T-cell (primary cell): ENCODE data around the gene PDE4B. TPM values are rescaled to one million over a fixed set of nuclear protein-coding genes. Genes with fewer than 3 reads are reported as not detected.

ENCODE experiments used
- ATAC-seq, 4 experiments: fragments of 200-7000 bp in 3 of 4; fragments of 150-1000 bp in 1 of 4; cut with Tn5 transposase; replicated peaks in 1 of 4; 1 replicate in 3 of 4; 2 replicates in 1 of 4; pipeline ENCODE4 v1.10.0; 2021; ENCODE audit warnings: moderate library complexity in 3 of 4, mild to moderate bottlenecking in 2 of 4, moderate number of reproducible peaks in 1 of 4
- CTCF ChIA-PET, 2 donors: fragments of 300-600 bp; sonication (Branson Sonifier 250); formaldehyde crosslinking; loops; one replicate each; lab custom pipeline; 2022; ENCODE audit warnings: antibody characterized with exemption in 2 of 2; lab: Charles Lee
- POLR2A ChIA-PET, 2 donors: fragments of 300-600 bp; sonication (Branson Sonifier 250); formaldehyde crosslinking; loops; one replicate each; lab custom pipeline; 2022; ENCODE audit warnings: antibody characterized with exemption in 2 of 2; lab: Charles Lee
- DNase-seq, 35 experiments: peaks; one replicate each; pipeline versions ENCODE4 v3.0.0 to v3.0.0-alpha.2; 2013 to 2023
- H3K27ac ChIP-seq: one replicate; pipeline ENCODE4 v1.5.1; 2013; ENCODE audit warnings: low read length
- H3K27me3 ChIP-seq, 2 experiments: replicated peaks in 1 of 2; 1 replicate in 1 of 2; 2 replicates in 1 of 2; pipeline versions ENCODE4 v1.6.1 to v1.7.0; 2013; ENCODE audit warnings: low read length in 1 of 2, mixed read lengths in 1 of 2; ENCODE audit not compliant: control insufficient read depth in 2 of 2, insufficient read depth in 2 of 2; ENCODE audit errors: extremely low read depth in 1 of 2
- H3K36me3 ChIP-seq, 2 donors: 1 replicate in 1 of 2; 2 replicates in 1 of 2; pipeline versions ENCODE4 v1.6.1 to v1.7.0; 2013; ENCODE audit warnings: low read length in 1 of 2; ENCODE audit not compliant: control insufficient read depth in 2 of 2, insufficient read depth in 1 of 2; ENCODE audit errors: extremely low read depth in 1 of 2
- H3K4me1 ChIP-seq, 2 experiments: 1 replicate in 1 of 2; 2 replicates in 1 of 2; pipeline versions ENCODE4 v1.6.1 to v1.7.0; 2013; ENCODE audit warnings: low read length in 2 of 2, mixed read lengths in 1 of 2; ENCODE audit not compliant: insufficient read depth in 2 of 2, control insufficient read depth in 1 of 2; ENCODE audit errors: extremely low read depth in 1 of 2
- H3K4me3 ChIP-seq, 2 donors: 1 replicate in 1 of 2; 2 replicates in 1 of 2; pipeline versions ENCODE4 v1.5.1 to v1.7.0; 2013; ENCODE audit warnings: mild to moderate bottlenecking in 2 of 2, low read length in 1 of 2, moderate library complexity in 1 of 2; ENCODE audit not compliant: control insufficient read depth in 1 of 2; ENCODE audit errors: extremely low read depth in 1 of 2
- H3K9me3 ChIP-seq: 2 replicates; pipeline ENCODE4 v1.7.0; 2013
- H3K27ac Mint-ChIP-seq, 2 donors: one replicate each; pipeline ENCODE4 v1.8.0; 2020 to 2021; ENCODE audit warnings: mild to moderate bottlenecking in 2 of 2, mixed read lengths in 2 of 2
- H3K27me3 Mint-ChIP-seq, 2 donors: one replicate each; pipeline ENCODE4 v1.8.0; 2021 to 2022; ENCODE audit warnings: mixed read lengths in 2 of 2
- H3K36me3 Mint-ChIP-seq: one replicate; pipeline ENCODE4 v1.8.0; 2021; ENCODE audit warnings: mixed read lengths
- H3K4me1 Mint-ChIP-seq, 3 donors: one replicate each; pipeline ENCODE4 v1.8.0; 2020 to 2022; ENCODE audit warnings: mixed read lengths in 3 of 3, mild to moderate bottlenecking in 1 of 3
- H3K4me3 Mint-ChIP-seq, 3 donors: one replicate each; pipeline ENCODE4 v1.8.0; 2020 to 2022; ENCODE audit warnings: mild to moderate bottlenecking in 3 of 3, mixed read lengths in 3 of 3, moderate library complexity in 3 of 3
- H3K9me3 Mint-ChIP-seq, 3 donors: one replicate each; pipeline ENCODE4 v1.8.0; 2020 to 2022; ENCODE audit warnings: mixed read lengths in 3 of 3
- WGBS: methylation state at CpG from one replicate; pipeline ENCODE4 v1.1.5; 2013; ENCODE audit warnings: missing lambda C conversion rate; ENCODE audit not compliant: insufficient coverage; 5-methylcytosine and 5-hydroxymethylcytosine counted together
- total RNA-seq, 35 experiments: library from RNA in 6 of 35; stranded (reverse) in 6 of 35; fragments of 120-200 nt in 1 of 35; gene quantifications; one replicate each; pipeline versions ENCODE4 v1.2.1 to v1.2.4 and lab custom pipeline; 2013 to 2026

Gene PDE4B
- total RNA-seq, 5 donors from 2014 or later (not counting 1 experiment from before 2014, with no cell fraction given): 46.3 to 103 (median 54.1) TPM

DNA sequence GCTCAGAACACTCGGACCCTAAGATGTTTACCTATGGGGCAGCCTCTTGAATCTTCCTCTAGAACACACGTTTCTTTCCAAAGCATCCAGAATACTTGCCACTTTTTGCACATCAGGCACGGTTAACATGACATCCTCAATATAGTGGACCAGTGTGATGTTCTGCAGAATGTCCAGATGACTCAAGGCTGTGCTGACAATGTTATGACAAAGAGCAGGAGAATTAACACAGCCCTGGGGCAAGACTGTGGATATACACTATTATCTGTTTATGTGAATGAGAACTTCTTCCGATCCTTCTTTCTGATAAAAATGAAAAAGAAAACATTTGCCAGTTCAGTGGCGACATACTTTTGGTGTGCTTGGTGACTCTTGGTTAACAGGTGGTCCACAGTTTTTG is 154.3 kb downstream of the PDE4B start:
- no peak overlapping the region for H3K4me3 ChIP-seq
- Mint-ChIP-seq H3K9me3 (no peaks in the 10 kb centered on the region), H3K36me3 (no peaks in the 10 kb centered on the region), H3K27me3 (peaks cover 11 to 14% of the 10 kb centered on the region in 2 donors), H3K4me1 (no peaks in the 10 kb centered on the region), H3K27ac (no peak overlapping the region), H3K4me3 (no peak overlapping the region)
- H3K9me3 ChIP-seq: no peaks in the 10 kb centered on the region
- ATAC-seq (no peak), DNase-seq (no peak)
- 82% methylated on average over 3 of the region's 5 CpGs for WGBS
- POLR2A ChIA-PET: no interaction called here
- H3K4me1 ChIP-seq: no peaks in the 10 kb centered on the region
- H3K36me3 ChIP-seq: no peaks in the 10 kb centered on the region
- CTCF ChIA-PET: no interaction called here
- H3K27ac ChIP-seq: no peak overlapping the region
- no peaks in the 10 kb centered on the region for H3K27me3 ChIP-seq

DNA sequence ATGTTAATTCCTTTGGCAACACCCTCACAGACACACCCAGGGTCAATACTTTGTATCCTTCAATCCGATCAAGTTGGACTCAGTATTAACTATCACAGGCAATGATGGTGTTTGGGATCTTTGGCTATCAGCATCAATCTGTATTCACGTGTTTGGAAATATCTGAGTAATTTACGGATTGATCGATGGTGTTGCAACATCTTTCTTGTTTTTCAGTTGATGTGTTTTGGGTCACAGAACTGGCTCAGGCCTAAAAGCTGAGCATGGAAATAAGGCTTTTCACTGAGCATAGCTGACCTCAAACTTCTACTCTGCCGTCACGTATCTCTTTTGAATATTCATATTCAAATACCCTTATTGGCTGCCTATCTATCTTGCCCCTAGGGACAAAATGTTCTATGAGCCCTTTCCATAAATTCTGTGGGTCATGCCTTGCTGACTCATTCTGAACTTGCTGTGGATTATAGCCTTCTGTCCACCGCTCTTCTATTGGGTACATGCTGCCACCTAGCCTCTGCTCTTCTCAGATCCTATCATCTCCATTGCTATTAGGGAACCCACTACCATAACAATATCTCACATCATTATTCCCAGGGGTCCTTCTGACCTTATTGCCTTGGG is 156.0 kb downstream of the PDE4B start:
- H3K9me3 Mint-ChIP-seq: no peaks in the 10 kb centered on the region
- POLR2A ChIA-PET: no interaction called here
- 98% methylated on average over 5 of the region's 7 CpGs for WGBS

DNA sequence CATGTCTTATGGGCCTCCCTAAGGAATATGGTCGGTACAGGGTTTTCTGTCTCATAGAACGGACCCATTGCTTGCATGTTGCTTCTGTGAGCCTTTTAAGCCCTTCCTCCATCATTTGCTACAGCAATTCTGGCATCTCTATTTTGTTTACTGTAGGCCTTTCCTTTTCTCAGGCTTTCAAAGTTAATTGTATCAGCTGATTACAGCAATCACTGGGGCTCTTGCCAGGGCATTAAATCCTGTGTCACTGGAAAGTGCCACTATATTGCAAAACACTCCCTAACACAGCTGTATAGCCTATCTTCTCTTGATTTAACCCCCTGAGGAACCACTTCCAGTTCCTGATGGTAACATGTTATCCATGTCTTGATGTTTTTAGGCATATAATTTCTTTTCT is 156.5 kb downstream of the PDE4B start:
- no CpG with 5 or more reads among the region's 2 CpGs for WGBS
- Histone ChIP-seq H3K36me3 (no peaks in the 10 kb centered on the region), H3K4me3 (no peak overlapping the region), H3K27me3 (no peaks in the 10 kb centered on the region), H3K4me1 (no peaks in the 10 kb centered on the region), H3K9me3 (no peaks in the 10 kb centered on the region), H3K27ac (no peak overlapping the region)
- POLR2A ChIA-PET: interaction anchor here in 1 of 2 donors (0.6 kb wide), 1 partner anchor 189 kb away, joined by 3 read pairs; no protein-coding TSS in a partner anchor
- DNase-seq: no peak
- Mint-ChIP-seq H3K4me3 (no peak overlapping the region), H3K4me1 (no peaks in the 10 kb centered on the region), H3K27ac (no peak overlapping the region), H3K9me3 (no peaks in the 10 kb centered on the region), H3K36me3 (no peaks in the 10 kb centered on the region), H3K27me3 (peaks cover 8 to 10% of the 10 kb centered on the region in 2 donors)
- CTCF ChIA-PET: interaction anchor here in 1 of 2 donors (1.2 kb wide), 1 partner anchor 497 kb away, joined by 3 read pairs; no protein-coding TSS in a partner anchor
- ATAC-seq: no peak

More for the DNA sequence above, 156.0 kb downstream of the PDE4B start:
- H3K4me1 ChIP-seq: no peaks in the 10 kb centered on the region
- H3K27ac Mint-ChIP-seq: no peak overlapping the region
- H3K27ac ChIP-seq: no peak overlapping the region
- CTCF ChIA-PET: interaction anchor here in 1 of 2 donors (1.2 kb wide), 1 partner anchor 498 kb away, joined by 3 read pairs; no protein-coding TSS in a partner anchor
- DNase-seq (no peak), ATAC-seq (no peak)
- H3K4me1 Mint-ChIP-seq: no peaks in the 10 kb centered on the region
- H3K27me3 ChIP-seq: no peaks in the 10 kb centered on the region
- H3K27me3 Mint-ChIP-seq: peaks cover 11% of the 10 kb centered on the region in 2 donors
- no peak overlapping the region for H3K4me3 ChIP-seq
- H3K36me3 Mint-ChIP-seq: no peaks in the 10 kb centered on the region
- no peaks in the 10 kb centered on the region for H3K36me3 ChIP-seq
- H3K9me3 ChIP-seq: no peaks in the 10 kb centered on the region
- H3K4me3 Mint-ChIP-seq: no peak overlapping the region

DNA sequence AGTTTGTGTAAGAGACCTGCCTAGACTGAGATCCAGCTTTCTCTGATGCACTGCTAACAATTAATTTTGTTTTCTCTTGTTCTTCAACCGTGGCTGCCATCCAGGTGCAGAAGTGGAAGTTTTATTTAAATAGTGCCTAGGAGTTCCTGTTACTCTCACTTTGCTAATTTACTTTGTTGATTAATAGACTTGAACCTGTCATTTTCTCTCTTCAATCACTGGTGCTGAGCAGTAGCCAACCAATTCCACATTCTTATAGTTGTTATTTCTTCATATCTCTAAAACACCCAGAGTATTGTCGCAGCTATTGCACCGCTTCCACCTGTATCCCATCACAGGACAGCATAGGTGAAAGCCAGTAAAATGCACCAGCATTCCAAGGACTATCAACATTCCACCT is 157.2 kb downstream of the PDE4B start:
- peaks cover 6 to 7% of the 10 kb centered on the region in 2 donors for H3K27me3 Mint-ChIP-seq
- Histone ChIP-seq H3K27ac (no peak overlapping the region), H3K4me1 (no peaks in the 10 kb centered on the region), H3K36me3 (no peaks in the 10 kb centered on the region), H3K27me3 (no peaks in the 10 kb centered on the region), H3K4me3 (no peak overlapping the region), H3K9me3 (no peaks in the 10 kb centered on the region)
- DNase-seq (no peak), ATAC-seq (no peak)
- no peak overlapping the region for H3K4me3 Mint-ChIP-seq
- POLR2A ChIA-PET: no interaction called here
- no peaks in the 10 kb centered on the region for H3K36me3 Mint-ChIP-seq
- CTCF ChIA-PET: no interaction called here
- no peaks in the 10 kb centered on the region for H3K9me3 Mint-ChIP-seq
- WGBS: no CpG with 5 or more reads among the region's 3 CpGs
- H3K27ac Mint-ChIP-seq: no peak overlapping the region
- no peaks in the 10 kb centered on the region for H3K4me1 Mint-ChIP-seq

DNA sequence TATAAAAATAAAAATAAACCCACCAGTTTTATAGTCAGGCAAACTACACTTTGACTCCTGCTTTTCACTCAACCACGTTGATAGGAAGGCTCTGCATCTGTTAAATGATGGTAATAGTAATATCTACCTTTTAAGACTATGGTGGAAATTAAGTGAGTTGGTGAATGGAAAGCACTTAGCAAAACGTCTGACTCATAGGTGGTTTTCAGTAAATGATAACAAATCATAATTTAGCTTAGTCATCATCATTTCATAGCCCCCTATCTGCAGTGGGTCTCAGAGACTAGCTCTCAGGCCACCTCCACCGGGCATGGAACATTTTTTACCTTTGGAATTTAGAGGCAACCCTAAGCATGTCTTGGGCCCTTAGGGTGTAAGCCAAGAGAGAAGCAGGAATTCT is 160.0 kb downstream of the PDE4B start:
- no peak overlapping the region for H3K4me3 ChIP-seq
- no peak overlapping the region for H3K4me3 Mint-ChIP-seq
- CTCF ChIA-PET: interaction anchor here in 1 of 2 donors (1.6 kb wide), 1 partner anchor 290 kb away, joined by 4 read pairs; no protein-coding TSS in a partner anchor

DNA sequence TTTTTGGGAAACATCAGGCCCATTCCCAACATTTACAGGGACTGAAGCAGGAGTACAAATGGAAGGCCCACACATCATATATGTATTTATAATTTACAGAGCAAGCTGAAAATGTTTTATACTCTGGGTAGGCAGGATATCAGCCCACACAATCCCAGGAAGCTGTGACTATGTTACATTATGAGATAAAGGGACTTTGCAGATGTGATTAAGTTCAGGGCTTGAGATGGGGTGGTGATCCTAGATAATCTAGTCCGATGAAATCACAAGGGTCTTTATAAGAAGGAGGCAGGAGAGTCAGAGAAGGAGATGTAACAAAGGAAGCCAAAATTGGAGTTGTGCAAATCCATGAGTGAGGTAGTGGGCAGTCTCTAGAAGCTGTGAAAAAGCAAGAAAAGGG is 160.5 kb downstream of the PDE4B start:
- H3K36me3 ChIP-seq: no peaks in the 10 kb centered on the region
- H3K27me3 Mint-ChIP-seq: peaks cover 0 to 1% of the 10 kb centered on the region in 2 donors
- no peaks in the 10 kb centered on the region for H3K36me3 Mint-ChIP-seq
- H3K4me1 Mint-ChIP-seq: no peaks in the 10 kb centered on the region
- ATAC-seq (no peak), DNase-seq (no peak)
- POLR2A ChIA-PET: no interaction called here
- no peak overlapping the region for H3K4me3 ChIP-seq
- H3K4me3 Mint-ChIP-seq: no peak overlapping the region
- no peak overlapping the region for H3K27ac Mint-ChIP-seq
- no peak overlapping the region for H3K27ac ChIP-seq
- no peaks in the 10 kb centered on the region for H3K27me3 ChIP-seq
- H3K9me3 ChIP-seq: no peaks in the 10 kb centered on the region
- H3K9me3 Mint-ChIP-seq: no peaks in the 10 kb centered on the region
- CTCF ChIA-PET: interaction anchor here in 1 of 2 donors (1.6 kb wide), 1 partner anchor 289 kb away, joined by 4 read pairs; no protein-coding TSS in a partner anchor
- no peaks in the 10 kb centered on the region for H3K4me1 ChIP-seq
- 67% methylated on average over 1 of the region's 1 CpG for WGBS

More for the DNA sequence above, 160.0 kb downstream of the PDE4B start:
- H3K27me3 ChIP-seq: no peaks in the 10 kb centered on the region
- peaks cover 0 to 1% of the 10 kb centered on the region in 2 donors for H3K27me3 Mint-ChIP-seq
- H3K27ac ChIP-seq: no peak overlapping the region
- ATAC-seq (no peak), DNase-seq (no peak)
- H3K36me3 Mint-ChIP-seq: no peaks in the 10 kb centered on the region
- POLR2A ChIA-PET: no interaction called here
- WGBS: no CpG with 5 or more reads among the region's 3 CpGs
- no peaks in the 10 kb centered on the region for H3K4me1 Mint-ChIP-seq
- H3K9me3 ChIP-seq: no peaks in the 10 kb centered on the region
- H3K4me1 ChIP-seq: no peaks in the 10 kb centered on the region
- H3K27ac Mint-ChIP-seq: no peak overlapping the region
- no peaks in the 10 kb centered on the region for H3K9me3 Mint-ChIP-seq
- no peaks in the 10 kb centered on the region for H3K36me3 ChIP-seq
